GM19099 (cell line): ENCODE results near the gene GABBR2.

ENCODE experiments used
- POLR2A ChIP-seq: IDR thresholded peaks from 3 replicates; pipeline ENCODE4 v1.6.1; 2011; ENCODE audit warnings: low read depth; ENCODE audit not compliant: insufficient read length; ENCODE audit errors: extremely low read depth

The GABBR2 gene

DNA sequence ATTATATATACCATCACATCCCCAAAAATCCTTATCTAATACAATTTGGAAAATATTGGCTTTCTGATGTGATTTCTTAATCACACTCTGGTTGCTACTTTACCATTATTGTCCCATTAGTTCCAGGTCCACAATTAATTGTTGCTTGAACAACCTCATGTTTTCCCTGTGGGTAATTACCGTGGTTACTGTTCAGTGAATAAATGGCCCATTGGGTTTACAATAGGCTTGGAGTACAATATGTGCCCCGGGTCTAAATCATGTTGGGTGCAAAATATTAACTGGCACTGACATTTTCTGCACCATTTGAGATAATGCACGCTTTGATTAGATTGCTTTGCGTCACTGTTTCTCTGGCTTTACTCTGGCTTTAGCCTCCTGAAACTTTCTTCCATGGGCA is 163.7 kb downstream of the GABBR2 start:
- TF ChIP-seq POLR2A: no peak

DNA sequence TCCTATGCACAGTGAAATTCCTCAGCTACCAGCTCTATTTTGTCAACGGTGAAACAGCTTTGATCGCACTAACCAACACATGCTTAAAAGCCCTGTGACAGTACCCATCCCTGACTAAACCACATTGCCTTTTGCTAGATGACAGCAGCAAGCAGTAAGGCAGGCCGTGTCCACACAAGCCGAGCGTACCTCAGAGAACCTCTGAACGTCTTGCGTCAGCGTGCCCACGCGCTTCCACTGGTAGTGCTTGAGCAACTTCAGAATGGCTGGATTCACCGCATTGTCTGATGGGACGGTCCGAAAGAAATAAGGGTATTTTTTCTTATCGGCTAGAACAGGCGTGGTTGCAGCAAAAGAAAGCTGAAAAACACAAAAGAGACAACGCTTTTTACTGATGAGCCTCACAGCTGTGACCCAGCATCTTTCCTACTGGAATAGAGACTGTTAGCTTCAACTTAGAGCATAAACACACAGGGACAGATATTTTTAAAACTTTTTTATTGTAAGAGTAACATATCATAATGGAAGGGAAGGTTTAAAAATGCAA is 167.0 kb downstream of the GABBR2 start:
- TF ChIP-seq POLR2A: no peak

DNA sequence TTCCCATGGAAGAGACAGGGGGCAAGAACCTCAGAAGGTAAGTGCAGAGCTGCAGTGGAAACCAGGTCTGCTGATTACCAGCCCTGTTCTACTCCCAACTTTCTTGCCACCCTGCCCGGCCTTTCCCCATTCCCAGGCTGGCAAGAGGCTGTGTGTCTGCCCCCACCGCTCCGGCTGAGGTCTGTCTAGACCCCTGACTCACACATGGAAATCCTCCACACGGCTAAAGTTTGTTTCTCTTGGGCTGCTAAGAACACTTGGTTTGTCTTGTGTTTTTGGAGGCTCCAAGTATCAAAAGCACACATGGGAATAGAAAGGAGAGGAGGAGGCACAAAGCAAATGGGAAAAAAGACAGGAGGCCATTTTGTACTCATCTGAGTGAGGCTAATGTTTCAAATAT is 168.3 kb downstream of the GABBR2 start:
- TF ChIP-seq POLR2A: no peak

DNA sequence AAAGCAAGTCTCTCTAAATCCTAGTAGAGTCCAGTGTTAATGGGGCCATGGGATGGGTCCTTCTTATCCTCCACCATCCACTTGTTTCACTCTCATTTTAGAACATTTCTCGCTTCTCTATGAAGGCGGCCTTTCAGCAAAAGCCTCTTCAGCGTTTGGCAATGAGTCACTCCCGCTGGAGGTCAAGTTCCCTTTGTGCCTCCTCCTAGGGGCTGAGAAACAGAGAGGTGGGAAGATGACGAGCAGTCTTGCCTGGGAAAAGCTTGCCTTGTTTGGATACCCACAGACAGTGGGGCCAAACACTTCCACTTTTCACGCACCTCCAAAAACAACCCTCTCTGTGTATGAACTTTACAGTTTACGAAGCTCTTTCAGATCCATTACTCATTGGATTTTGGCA is 168.8 kb downstream of the GABBR2 start:
- no peak for TF ChIP-seq POLR2A

DNA sequence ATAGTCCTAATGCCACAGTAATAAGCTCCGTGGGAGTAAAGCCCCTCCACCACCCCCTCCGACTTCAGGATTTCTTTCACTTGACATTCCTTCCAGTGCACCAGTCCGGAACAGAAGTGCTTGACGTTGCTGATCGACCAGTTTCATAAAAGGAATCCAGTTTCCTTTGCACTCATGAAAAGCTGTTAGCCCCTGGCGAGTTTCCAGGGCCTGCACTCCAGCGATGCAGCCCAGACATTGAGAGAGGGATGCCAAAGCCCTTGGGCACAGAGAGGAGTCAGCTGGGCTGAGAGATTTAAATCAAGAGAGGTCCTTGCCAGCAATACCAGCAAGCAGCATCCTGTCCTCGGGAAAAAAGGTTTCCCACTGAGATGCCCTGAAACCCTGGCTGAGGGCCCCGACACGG is 170.1 kb downstream of the GABBR2 start:
- TF ChIP-seq POLR2A: no peak

DNA sequence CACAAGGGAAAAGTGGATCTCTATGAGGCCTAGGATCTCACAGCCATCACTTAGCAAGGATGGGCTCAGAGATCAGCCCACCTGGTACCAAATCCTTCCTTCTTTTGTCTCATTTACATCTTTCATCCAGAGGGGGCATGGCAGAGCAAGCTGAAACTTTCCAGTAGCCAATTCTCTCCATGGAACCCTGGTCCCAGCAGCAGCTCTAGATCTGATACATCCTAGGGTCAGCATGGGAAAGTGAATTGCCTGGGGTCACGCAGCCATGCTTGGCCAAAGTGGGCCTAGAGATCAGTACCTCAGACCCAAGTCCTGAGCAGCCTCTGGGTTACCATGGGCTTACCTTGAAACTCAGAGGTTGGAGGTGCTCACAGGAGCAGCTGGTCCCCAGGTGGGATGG is 170.5 kb downstream of the GABBR2 start:
- no peak for TF ChIP-seq POLR2A

DNA sequence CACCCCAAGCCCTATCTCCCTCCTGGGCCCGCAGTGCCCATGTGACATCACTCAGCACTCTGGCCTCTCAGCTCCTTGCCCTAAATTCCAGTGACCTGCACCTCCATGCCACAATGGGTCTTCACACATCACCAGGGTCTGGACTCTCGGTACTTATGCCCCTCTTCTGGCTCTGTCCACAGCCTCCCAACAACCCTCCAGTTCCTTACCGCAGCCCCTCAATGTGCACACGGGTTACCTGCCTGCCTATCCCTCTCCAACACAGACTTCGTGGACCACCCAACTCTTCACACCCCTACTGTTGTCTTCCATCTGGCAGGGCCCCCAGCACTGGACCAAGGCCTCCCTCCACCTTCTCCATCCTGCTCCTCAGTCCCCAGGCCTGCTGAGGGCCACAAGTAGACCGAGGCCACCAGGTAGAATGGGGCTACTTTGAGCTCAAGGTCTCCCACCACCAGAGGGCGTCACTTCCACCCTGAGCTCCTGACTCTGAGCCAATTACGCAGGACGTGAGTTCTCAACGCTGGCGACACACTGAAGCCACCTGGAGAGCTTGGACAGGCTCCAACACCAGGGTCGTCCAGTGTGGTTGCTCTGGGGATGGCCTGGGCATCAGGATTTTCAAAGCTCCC is 172.1 kb downstream of the GABBR2 start:
- no peak for TF ChIP-seq POLR2A

DNA sequence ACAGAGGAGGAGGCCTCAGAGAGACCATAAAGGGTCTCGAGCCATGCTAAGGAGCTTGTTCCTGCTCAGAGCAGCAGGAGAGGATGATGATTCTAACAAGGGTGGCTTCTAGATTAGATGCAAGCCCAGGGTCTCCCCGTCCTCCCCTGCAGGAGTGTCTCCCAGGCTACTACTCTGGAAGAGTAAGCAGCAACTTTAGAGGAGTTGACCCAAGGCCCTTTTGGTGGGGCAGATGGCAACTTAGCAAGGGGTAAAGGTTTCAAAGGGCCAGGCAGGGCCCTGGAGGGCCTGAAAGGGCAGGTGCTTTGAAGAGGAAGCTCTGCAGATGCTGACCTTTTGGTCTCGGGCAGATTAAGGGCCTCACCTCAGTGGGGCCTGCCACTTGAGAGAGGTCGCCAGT is 174.9 kb downstream of the GABBR2 start:
- TF ChIP-seq POLR2A: no peak

DNA sequence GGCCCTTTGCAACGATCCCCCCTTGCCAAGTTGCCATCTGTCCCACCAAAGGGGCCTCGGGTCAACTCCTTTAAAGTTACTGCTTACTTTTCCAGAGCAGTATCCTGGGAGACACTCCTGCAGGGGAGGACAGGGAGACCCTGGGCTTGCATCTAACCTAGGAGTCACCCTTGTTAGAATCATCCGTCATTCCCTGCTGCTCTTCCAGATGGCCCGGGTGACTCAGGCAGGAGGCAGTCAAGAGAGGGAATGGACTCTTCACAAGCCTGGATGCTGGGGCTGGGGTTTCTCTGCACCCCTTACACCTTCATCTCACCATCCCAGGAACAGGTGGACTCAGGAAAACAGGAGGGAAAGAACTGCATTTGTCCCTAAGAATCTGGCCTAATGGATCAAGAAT is 175.6 kb downstream of the GABBR2 start:
- TF ChIP-seq POLR2A: no peak

DNA sequence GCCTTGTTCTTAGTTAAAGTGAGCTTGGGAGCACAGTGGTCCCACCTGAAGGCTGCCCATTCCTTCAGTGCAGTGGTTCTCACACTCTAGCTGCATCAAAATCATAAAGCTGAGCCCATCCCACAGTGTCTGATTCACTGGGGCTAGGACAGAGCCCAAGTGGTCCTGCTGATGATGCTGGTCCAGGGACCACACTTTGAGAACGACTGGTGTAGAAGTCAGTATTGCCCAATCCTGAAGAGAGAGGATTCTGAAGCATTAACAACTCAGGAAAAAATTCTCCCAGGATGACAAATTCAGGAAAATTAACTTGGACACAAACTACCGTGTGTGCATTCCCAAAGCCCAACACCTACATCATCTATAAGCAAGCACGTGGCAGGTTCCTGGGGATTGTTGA is 176.2 kb downstream of the GABBR2 start:
- TF ChIP-seq POLR2A: no peak

DNA sequence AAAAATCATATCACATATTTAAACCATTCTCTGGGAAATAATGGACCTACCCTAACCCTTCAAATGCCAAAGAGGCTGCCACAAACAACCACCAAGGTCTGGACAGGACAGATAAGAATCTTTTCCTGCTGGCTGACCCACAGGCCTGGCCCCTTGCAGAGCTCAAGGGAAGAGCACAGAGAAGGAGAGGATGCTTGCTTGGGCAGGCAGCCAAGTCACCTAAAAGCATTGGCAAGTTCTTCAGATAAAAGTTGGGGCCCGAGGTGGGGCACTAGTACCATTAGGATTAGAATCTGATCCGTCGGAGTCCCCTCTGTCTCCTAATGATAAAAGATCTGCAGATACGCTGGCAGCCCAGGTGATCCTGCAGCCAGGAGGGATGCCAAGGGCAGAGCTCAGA is 176.6 kb downstream of the GABBR2 start:
- TF ChIP-seq POLR2A: no peak

DNA sequence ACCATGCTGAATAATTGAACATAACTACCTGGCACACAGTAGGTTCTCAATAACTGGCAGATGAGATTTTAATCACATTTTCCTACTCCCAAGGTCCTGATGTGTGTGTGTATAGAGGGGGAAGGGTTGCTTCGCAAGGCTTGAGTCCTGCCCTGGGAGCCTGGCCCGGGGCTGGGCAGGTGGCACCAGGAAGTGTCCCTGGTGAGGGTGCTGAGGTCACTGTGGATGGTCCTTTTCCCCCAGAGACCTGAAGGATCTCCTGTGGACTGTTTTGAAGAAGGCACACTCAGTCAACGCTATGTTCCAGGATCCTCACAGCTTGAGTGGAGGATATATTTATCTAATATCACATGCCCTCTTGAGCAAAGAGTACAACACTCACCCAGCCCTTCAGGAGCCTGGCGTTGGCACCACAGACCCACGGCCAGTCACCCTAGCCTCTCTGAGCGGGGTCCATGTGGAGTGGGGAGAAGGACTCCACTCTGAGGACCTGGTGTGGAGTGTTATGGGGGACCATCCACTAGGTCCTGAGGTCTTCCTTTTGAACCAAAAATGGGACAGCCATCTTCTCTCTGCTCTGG is 177.8 kb downstream of the GABBR2 start:
- TF ChIP-seq POLR2A: no peak

DNA sequence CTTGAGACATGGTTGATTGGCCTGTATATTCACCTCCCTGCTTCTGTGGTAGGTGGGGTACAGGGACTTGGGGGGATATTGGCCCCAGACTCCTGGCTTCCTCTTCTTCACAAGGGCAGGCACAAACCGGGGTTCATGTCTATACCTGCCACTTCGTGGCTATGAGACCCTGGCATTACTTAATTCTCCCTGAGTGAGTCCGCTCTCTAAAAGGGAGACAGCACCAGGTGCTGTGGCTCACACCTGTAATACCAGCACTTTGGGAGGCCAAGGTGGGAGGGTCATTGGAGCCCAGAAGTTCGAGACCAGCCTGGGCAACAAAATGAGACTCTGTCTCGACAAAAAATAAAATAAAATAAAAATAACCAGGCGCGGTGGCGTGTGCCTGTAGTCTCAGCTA is 178.5 kb downstream of the GABBR2 start:
- TF ChIP-seq POLR2A: no peak

DNA sequence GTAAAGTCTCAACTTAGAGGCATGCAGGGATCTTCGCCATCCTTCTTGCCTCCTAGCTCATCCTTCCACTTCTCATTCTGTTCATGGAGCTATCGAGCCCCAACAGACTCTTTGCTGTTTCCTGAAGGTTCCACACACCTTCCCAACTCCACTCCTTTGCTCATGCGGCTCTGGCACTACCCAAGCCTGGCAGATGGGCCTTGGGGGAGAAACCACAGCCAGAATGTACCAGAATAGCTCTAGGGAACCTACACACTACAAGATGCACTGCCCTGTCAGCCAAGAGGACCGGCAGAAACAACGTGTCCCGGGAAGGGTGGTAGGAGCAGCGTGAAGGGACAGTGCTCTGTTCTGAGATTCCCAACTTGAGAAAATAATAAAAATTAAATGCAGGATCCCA is 178.9 kb downstream of the GABBR2 start:
- no peak for TF ChIP-seq POLR2A

DNA sequence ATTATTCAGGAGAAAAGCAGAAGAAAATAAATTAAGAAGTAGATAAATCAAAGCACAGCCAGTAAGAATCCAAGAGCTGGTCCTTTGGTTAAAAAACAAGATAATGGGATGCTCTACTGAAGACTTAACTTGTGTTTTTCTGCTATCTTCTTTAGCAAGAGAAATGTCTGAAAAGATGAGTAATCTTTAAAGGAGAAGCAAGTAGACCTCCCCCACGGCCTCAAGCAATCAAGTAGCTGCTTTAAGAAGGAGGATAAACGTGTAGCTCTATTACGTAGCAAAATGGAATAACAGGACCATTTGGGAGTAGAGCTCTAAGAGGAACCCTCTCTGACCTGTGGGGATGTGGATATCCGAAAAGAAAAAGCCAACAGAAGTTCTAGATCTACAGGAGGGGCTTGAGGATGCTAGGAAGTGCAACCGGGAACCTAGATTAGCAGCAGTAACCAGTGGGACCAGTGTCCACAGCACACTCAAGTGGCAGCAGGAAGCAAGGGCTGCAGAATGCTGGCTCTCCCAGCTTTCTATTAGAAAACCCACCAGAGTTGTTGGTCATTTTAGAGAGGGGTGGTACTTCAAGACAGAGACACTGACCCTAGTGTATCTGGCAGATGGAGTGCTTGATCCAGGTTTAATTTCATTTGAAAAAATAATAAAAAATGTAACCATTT is 185.4 kb downstream of the GABBR2 start:
- TF ChIP-seq POLR2A: no peak

DNA sequence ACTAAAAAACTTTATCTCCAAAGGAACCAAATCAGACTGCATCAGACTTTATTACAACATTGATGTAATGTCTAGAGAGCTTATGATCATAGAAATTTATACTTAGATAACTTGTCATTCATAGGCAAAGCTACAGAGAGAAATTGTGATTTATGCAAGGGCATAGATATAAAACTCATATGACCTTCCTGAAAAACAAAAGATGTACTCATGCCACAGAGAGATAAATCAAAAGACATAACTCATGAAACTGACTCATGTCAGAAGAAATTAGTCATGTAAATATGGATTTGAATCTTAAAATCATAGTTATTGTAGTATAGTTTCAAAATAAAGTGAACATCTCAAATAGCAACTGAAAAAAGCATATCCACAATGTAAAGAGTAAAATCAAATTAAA is 186.2 kb downstream of the GABBR2 start:
- TF ChIP-seq POLR2A: no peak
